Measurements from ENCODE around the gene TMEM217.

TMEM217 gene

GRCh38 chr6:37237789-37238188, 20.2 kb downstream of the TMEM217 start:
- no peak overlapping the region for H3K4me3 ChIP-seq (ENCODE audit: low read depth, low read length)
- TF ChIP-seq CTCF (IDR thresholded peaks at IDR 0.05; ENCODE audit: low read depth, low read length, missing control alignments), result no peak
- in situ Hi-C loops (cut with HindIII; ENCODE audit: low sequenced_read_pairs), result no loop called here
- no peak for DNase-seq (ENCODE audit: low read depth)

- no peak for DNase-seq (ENCODE audit: low read depth)
- TF ChIP-seq CTCF (IDR thresholded peaks at IDR 0.05; ENCODE audit: low read depth, low read length, missing control alignments), result no peak
- no peak overlapping the region for H3K4me3 ChIP-seq (ENCODE audit: low read depth, low read length)
- in situ Hi-C loops (cut with HindIII; ENCODE audit: low sequenced_read_pairs), result no loop called here
Measured at GRCh38 chr6:37236921-37237320, 21.0 kb downstream of the TMEM217 start.

GRCh38 chr6:37233541-37233940, 24.4 kb downstream of the TMEM217 start:
- no peak overlapping the region for H3K4me3 ChIP-seq (ENCODE audit: low read depth, low read length)
- TF ChIP-seq CTCF (IDR thresholded peaks at IDR 0.05; ENCODE audit: low read depth, low read length, missing control alignments), result no peak
- DNase-seq (ENCODE audit: low read depth), result no peak
- in situ Hi-C loops (cut with HindIII; ENCODE audit: low sequenced_read_pairs), result no loop called here

GRCh38 chr6:37232430-37233017, 25.4 kb downstream of the TMEM217 start:
- no peak for TF ChIP-seq CTCF (IDR thresholded peaks at IDR 0.05; ENCODE audit: low read depth, low read length, missing control alignments)
- in situ Hi-C loops (cut with HindIII; ENCODE audit: low sequenced_read_pairs), result no loop called here
- DNase-seq (ENCODE audit: low read depth), result no peak
- H3K4me3 ChIP-seq (ENCODE audit: low read depth, low read length), result no peak overlapping the region

- H3K4me3 ChIP-seq (ENCODE audit: low read depth, low read length), result no peak overlapping the region
- DNase-seq (ENCODE audit: low read depth), result no peak
- in situ Hi-C loops (cut with HindIII; ENCODE audit: low sequenced_read_pairs), result no loop called here
- no peak for TF ChIP-seq CTCF (IDR thresholded peaks at IDR 0.05; ENCODE audit: low read depth, low read length, missing control alignments)
Measured at GRCh38 chr6:37230104-37230503, 27.8 kb downstream of the TMEM217 start.

GRCh38 chr6:37225350-37226169, 32.4 kb downstream of the TMEM217 start:
- TF ChIP-seq CTCF (IDR thresholded peaks at IDR 0.05; ENCODE audit: low read depth, low read length, missing control alignments), result no peak
- DNase-seq (ENCODE audit: low read depth), result no peak
- in situ Hi-C loops (cut with HindIII; ENCODE audit: low sequenced_read_pairs), result no loop called here
- H3K4me3 ChIP-seq (ENCODE audit: low read depth, low read length), result no peak overlapping the region
